ENCODE results near the gene DCX.
"Not testable (repeated sequence)": the region's sequence is repeated elsewhere in the genome, so short reads cannot be mapped to it uniquely, and the experiment has no call there.

DCX gene

DNA sequence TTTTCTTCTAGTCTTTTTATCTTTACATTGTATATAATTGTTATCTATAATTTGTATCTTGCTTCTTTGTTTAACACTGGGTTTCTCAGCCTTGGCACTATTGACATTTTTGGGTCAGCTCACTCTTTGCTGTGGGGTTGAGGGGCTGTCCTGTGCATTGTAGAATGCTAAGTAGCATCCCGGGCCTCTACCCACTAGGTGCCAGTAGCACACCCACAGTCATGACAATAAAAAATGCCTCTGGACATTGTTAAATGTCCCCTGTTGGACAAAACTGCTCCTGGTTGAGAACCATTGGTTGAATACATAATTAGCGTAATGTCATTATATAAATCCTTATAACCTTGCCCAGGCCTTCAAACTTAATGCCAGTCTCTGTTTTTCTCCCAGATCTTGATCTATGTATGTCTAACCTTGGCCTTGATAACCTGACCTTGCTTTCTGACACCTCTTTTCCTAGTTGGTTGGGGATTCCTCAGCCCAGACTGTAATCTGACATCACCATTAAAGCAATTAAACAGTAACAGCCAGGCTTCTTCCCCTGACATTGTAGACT, 46.1 kb downstream of the DCX start:
- DNase-seq = no peak

DNA sequence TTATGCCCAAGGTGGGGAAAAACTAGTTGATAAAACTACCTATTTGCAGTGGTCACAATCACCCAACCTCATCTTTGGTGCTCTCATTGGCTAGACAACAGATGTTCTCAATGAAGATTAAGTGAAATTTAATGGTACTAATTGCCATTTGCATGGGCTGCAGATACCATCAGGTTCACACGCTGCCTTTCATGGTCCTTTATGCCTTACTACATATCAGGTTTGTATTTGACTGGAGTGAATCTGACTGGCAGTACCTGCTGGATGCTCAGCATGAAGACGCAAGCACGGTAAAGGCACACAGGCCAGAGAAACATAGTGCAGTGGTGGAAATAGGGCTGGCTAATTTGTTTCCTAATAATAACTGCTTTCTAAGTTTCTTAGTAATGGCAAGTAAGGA, 48.3 kb downstream of the DCX start:
- DNase-seq = no peak

DNA sequence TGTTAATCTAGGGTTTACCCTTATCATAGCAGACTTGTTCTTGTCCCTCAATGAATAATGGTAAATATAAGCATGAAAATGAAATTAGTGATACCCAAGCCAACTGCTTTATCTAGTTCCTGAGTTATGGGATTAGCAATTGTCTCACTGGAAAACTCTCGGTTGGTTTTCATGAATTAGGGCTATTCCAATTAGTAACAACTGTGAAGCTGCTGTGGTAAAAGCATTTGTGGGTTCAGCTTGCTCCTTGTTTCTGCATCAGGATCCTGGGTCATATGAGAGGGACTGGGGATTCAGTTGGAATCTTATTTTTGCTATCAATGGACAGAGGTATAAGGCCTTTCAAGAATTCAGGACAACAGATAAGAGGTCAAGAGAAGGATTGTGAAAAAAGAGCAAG, 50.2 kb downstream of the DCX start:
- no peak for DNase-seq

DNA sequence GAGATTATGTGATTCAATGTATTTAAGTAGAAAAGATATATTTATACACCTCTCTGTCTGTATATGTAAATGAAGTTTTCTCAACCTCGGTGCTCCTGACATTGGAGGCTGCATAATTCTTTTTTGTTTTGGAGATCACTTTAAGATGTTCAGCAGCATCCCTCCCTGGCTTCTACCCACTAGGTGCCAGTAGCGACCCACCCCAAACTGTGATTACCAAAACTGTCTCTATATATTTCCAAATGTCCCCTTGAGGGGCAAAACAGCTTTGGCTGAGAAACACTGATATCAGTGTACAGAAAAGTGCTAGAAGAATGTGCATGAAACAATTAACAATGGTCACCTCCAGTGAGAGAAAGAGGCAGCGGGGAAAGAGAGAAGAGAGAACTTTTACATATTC, 51.2 kb downstream of the DCX start:
- peak; percentile 1 for DNase-seq

DNA sequence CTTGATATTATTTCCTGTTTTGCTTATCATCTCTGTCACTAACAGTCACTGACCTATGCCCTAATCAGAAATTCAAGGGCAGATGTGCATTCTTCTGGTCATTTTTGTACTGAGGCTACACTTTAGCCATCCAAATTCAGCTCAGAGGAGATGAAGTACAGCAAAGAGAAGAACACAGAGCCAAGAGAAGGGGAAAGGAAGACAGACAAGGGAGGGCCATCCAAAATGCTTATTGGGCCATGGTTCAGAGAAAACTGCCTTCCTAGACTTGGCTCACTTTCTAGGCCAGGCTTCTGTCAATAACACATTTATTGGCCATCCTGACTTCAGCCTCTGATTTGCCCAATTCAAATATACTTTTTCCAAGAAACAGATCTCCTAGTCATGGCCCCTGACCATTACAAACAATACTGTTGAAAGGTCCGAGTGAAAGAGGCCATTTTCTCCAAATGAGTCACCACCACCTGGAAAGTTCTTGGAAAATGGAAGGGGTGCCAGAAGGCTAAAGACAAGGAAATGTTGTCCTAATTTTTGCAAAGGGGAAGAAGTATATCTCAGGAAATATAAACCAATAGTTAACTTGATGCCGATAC, 56.4 kb downstream of the DCX start:
- no peak for DNase-seq

DNA sequence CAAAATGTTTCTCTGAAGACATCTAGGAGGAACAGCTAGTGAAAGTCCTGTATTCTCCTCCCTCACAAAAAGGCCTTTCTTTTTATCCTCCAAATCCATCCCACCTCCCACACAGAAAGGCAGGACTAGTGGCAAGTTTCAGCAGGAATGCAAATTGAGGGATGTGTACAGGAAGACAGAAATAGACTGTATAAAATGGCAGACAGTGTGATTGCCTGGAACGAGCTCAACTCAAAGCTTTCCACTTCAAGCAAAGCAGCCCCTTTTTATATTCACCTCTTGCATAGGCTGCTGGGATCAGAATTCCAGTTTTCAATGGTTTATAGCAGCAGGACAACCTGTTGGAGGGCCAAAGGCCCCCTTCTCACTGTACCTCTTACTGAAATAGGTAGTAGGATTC, 57.5 kb downstream of the DCX start:
- DNase-seq = no peak

DNA sequence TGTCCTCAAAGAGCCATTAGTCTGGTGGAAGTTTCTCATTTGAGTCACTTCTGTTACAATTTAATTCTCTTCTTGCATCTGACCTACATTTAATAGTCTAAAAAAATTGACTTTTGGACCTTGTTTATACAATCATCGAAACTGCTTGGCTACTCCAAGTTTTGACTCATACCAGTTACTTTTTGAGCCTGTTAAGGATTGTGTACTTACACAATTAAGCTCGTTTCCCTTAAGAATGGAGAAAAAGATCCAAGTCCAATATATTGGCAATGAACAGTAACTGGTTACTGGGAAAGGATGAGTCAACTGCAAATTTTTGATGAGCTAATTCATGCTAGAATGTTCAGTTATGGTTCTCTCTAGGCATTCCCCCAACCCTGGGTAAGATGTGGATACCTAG, 58.2 kb downstream of the DCX start:
- no peak for DNase-seq

DNA sequence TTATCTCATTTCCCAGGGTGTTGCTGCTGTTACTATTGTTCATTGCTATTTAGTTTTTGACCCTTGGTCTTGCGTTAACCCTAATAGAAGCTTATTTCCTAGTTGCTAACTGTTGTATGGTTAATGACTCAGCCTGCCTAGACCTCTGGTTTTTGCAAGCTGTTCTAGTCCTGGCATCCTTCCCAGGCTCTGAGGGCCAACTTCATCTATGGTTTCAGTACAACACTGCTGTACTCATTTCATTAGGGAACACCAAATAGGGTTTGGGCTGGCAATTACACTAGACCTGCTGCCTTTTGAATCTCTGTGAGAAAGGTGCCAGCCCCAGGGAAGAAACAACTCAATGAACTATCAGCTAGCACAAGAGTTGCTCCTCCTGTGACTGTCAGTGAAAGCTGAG, 59.6 kb downstream of the DCX start:
- DNase-seq = peak; percentile 20

DNA sequence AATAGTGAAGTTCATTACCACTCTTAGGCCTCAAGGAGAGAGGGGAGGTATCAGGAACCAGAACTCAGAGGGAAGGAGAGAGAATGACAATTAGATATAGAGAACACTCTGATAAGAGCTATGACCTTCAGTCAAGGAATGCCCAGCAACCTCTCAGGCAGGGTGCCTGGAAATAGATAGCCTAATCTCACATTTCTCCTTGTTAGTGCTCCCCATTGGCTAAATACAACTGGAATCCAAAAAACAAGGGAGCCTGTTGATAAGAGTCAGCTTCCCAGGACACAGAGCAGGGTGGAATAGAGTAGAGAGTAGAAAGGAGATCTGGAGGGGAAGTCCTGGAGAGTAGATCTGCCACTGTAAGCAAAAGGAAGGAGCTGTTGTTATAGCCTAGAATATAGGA, 62.1 kb downstream of the DCX start:
- DNase-seq = no peak

DNA sequence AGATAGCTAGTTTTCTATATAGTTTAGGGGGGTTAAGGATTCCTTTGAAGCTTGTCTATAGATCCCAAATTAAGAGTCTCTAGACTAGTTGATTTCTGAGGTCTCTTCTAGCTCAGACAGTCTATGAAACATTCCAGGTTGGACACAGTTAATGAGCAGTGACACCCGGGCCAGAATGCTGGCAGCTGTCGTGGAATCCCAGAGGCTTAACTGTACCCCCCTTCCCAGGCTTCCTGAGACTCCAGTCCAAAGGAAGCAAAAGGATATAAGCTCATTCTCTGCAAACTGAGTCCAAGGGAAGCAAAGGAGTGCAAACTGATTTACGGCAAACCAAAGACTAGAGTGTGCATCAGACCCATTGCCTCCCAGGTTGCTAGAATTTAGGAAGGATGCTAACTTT, 62.9 kb downstream of the DCX start:
- no peak for DNase-seq

DNA sequence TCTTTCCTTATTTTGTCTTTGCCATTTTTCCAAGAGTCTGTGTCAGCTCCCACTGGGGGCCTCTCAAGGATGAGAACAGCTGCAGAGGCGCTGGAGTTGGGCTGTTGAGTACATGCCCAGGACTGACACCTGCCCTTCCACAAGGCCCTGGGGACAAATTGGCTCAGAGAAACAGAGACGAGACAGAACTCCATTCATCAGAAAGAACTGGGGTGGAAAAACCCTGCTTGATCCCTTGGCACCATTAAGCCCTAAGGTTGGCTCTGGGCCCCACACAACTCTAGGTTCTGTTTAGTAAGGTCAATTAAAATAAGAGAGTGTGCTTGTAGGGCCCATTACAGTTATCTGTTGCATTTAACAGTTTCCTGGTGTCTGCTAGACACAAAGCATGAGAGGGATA, 63.6 kb downstream of the DCX start:
- no peak for DNase-seq

DNA sequence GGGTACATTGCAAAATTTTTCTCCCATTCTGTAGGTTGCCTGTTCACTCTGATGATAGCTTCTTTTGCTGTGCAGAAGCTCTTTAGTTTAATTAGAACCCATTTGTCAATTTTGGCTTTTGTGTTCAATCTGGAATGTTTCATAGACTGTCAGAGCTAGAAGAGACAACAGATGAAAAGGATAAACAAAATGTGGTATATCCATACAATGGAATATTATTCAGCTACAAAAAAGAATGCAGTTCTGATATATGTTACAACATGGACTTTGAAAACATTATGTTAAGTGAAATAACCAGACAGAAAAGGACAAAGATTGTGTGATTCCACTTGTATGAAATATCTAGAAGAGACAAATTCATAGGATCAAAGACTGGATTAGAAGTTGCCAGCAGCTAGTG, 65.8 kb downstream of the DCX start:
- DNase-seq = not testable (repeated sequence)

DNA sequence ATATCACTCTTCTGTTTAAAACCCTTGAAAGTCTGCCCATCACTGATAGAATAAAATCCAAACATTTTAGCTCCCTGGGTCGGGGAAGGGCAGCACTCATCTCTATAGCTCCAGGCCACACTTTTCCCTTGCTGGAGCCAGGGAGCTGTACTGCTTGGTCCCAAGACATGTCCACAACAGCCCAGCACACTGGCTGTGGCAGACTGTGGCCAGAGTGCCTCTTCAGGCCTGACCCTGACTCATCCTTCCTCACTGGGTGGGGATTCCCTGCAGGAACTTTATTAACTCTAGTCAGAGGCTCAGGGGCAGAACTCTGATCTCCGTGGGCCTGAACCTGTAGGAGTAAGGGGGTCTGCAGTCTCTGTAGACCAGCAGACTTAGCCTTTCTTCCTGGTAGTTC, 71.9 kb downstream of the DCX start:
- DNase-seq = no peak

DNA sequence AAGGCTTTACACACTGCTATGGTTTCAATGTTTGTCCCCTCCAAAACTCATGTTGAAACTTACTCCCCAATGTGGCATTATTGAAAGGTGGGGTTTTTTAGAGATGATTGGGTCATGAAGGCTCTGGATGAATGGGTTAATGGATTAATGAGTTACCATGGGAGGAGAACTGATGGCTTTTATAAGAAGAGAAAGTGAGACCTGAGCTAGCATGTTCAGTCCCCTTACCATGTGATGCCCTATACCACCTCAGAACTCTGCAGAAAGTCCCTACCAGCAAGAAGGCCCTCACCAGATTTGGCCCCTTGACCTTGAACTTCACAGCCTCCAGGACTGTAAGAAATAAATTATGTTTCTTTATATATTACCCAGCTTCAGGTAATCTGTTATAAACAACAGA, 72.8 kb downstream of the DCX start:
- no peak for DNase-seq

DNA sequence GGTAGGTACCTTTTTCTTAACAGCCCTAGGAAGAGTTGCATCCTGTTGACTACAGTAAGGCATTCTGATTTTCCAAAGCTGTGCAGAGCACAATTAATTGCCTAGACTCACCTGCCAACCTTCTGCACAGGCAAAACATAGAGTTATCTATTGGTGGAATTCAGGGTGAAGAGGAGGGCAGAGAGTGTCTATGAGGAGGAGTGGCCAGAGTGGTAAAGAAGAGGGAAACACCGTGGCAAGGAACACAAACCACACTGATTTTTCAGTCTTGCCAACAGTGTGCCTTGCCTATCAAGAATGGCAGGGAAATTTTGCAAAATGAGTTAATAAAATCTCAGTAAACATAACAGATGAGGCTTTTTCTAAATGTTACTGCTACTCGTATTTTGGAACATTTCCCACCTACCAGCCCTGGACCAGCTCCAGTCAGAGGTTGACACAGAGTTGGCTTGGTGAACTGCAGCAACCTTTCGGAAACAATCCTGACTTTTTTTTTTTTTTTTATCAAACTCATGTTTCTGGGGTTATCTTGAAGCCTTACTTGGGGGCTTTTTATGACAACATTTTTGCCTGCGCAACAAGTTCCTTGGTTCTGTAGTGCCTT, 73.8 kb downstream of the DCX start:
- DNase-seq = no peak

DNA sequence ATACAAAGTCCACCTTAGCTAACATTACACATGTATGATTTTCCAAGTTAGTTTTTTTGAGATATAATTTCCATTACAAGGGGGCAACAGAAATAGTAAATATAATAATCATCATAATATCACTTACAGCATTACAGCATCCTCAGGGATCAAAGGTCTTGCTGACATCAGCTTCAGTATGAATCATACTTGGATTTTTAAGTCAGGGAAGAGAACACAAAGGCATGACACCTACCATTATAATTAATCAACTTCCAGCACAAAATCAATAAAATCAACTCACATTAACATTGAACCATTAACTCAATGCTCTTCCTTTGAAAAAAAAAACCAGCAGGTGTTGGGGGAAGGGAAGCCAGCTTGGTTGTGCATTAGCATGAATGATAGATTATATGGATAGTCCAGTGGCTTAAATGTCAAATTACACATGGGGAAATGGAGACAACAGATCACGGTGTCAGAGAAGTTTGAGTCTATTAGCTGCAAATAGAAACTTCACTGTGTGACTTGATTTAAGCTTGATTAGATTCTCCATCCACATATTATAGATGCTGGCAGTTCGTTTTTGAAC, 74.8 kb downstream of the DCX start:
- DNase-seq = no peak

DNA sequence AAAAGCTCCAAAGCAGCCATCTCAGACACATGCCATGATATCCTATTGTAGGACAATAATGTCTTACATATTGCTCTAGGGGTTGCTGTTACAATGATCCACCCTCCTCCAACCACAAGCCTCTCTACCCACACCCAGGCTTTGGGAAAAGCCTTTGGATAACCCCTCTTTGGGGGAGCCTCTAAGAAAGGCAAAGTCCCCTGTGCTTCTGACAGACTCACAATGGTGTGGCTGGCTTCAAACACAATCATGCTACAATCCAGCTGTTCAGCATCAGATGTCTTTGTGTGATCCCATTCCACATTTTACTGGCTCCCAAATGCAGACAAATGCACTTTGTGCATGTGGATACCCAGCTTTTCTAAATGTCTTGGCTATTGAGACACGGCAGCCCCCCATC, 75.9 kb downstream of the DCX start:
- DNase-seq = no peak

DNA sequence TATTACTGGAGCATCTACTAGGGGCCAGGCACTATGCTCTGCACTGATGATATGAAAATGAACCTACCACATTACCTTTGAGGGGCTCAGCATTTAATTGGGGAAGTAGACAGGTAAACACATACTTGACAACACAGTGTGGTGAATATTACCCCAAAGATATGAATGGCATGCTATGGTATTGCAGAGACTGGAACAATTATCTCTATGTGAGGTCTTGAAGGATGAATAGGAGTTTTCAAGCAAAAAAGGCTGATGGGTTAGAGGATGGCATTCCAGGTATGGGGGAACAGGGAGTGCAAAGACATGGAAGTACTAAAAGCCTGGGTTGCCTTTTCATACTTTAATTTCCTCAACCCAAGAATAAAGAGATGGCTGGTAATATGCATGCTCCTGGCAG, 82.6 kb downstream of the DCX start:
- no peak for DNase-seq

DNA sequence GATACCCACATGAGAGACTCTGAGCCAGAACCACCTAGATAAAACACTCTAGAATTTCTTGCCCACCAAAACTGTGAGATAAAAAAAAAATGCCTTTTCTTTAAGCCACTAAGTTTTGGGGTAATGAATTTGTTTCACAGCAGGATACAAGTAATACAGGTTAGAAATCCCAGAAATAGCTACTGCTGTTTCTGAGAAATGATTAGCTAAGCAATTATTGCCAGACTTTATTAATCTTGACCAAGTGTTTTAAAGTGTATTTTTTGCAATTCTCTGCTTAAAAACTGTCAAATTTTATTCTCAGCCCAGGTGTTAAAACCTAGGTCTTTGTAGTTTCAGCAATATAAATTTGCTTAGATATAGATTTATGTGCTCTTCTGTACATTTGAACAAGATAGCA, 83.1 kb downstream of the DCX start:
- DNase-seq = no peak

DNA sequence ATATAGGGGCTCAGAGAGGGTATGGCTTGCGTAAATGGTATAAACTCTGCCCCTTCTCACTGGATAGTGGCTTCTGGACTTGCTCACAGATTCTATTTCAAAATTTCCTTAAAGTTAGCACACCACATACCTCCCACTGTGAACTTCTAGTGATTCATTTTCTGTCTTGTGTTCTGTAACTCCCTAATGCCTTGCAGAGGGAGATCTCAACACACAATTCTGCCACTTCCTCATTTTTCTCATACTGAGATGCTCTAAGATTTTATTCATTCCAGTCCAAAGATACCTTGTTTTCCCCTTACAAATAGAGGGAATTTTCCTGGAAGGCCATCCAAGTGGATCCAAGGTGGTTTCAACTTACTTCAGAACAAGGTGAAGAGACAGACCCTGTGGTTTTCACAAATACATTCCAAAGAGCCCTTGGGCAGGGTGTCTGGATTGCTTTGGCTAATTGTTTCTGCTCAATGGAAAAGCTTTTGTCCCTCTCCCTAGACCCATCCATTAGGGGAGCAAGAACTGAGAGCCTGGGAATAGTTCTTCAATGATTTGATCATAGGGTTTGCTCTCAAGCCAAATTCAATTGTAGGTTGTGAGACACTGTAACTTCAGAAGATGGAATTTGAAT, 89.6 kb downstream of the DCX start:
- no peak for DNase-seq

DNA sequence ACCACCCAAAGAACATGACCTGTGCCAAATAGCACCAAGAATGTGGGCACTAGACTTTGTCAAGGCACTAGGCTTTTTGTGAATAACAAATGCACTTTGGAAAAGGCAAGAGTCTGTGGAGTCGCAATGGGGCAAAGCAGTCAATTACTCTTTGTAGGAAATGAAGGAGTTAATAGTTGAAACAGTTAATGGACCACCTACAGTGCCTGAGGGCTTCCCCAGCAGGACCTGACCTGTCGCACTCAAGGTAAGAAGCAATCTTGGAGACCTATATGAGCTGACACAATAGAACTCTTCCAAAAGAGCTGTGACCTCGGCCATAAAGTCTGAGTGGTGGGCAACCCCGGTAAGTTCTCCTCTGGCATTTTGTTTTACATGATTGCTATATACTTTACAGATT, 92.5 kb downstream of the DCX start:
- no peak for DNase-seq

DNA sequence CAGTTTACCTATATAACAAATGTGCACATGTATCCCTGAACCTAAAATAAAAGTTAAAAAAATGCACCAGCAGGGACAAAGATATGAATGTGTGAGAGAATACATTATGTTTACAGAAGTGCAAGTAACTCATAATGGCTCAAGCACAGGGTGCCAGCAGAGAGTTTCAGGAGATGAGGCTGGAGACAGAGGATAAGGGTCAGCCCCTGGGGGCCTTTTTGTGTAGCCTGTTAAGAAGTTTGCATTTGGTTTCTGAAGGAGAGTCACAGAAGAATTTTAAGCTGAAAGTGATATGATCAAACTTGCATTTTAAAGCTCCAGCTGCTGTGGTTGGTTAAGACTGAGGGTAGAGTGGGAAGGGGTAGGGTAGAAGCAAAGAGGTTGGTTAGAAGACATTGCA, 93.1 kb downstream of the DCX start:
- DNase-seq = no peak

DNA sequence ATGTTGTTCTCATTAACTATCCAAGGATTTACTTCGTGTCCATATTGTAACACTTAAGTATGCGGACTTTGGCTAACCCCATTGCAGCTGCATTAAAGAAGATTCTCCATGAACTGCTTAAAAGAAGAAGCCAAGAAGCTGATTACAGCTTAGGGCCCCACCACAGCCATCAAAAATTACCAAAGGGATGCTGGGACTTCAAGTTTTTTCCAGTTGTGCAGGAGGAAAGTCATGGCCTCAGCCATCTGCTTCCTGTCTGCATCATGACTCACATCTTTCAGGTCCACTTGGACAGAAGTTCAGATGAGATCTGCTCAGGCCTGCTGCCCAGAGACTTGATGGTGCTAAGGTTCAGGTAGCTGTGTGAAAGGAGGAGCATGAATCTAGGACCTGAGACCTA, 102.9 kb downstream of the DCX start:
- no peak for DNase-seq

DNA sequence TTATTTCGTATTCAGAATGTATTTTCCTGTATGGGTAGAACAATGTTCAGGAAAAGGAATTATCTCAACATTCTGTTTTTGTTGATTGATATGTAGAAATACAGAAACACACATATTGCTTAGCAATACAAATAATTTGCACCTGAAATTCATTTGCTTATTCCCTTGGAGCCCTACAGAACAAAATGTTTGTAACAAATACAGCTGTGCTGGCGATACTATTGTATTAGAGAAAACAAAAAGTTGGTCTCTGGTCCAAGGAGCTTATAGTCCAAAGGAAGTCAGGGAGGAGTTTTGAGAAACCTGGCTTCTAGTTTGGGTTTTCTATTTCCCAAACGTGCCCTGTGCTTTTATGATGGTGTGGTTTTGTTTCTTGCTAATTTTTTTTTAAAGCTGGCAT, 104.0 kb downstream of the DCX start:
- no peak for DNase-seq

All from hematopoietic multipotent progenitor cell treated with erythropoietin and hydrocortisone succinate and interleukin-3 and kit ligand, for 4 days (in vitro differentiated cells).